Measurements from ENCODE around the gene SAMMSON. TPM values are rescaled to one million over a fixed set of nuclear protein-coding genes. Genes with fewer than 3 reads are reported as not detected.

Gene SAMMSON
- total RNA-seq, 1 donor from 2014 or later, result not detected

GRCh38 chr3:70010346-70010745 lies 10.8 kb downstream of the SAMMSON start:
- intact Hi-C loops (cut with micrococcal nuclease), result no loop called here

GRCh38 chr3:70011582-70011981 lies 12.0 kb downstream of the SAMMSON start:
- intact Hi-C loops (cut with micrococcal nuclease), result no loop called here

- intact Hi-C loops (cut with micrococcal nuclease), result no loop called here
These were observed 21.6 kb downstream of the SAMMSON start for GRCh38 chr3:70020906-70021660.

- intact Hi-C loops (cut with micrococcal nuclease), result no loop called here
These were observed 28.8 kb downstream of the SAMMSON start for GRCh38 chr3:70028361-70028760.

- intact Hi-C loops (cut with micrococcal nuclease), result no loop called here
These were observed 39.2 kb downstream of the SAMMSON start for GRCh38 chr3:70038693-70039092.

GRCh38 chr3:70040386-70040785 lies 40.9 kb downstream of the SAMMSON start:
- intact Hi-C loops (cut with micrococcal nuclease), result no loop called here

- intact Hi-C loops (cut with micrococcal nuclease), result no loop called here
These were observed 43.1 kb downstream of the SAMMSON start for GRCh38 chr3:70042641-70043040.

GRCh38 chr3:70049761-70050160 lies 50.2 kb downstream of the SAMMSON start:
- intact Hi-C loops (cut with micrococcal nuclease), result no loop called here

- intact Hi-C loops (cut with micrococcal nuclease), result no loop called here
These were observed 53.8 kb downstream of the SAMMSON start for GRCh38 chr3:70053293-70053692.

GRCh38 chr3:70056081-70056480 lies 56.5 kb downstream of the SAMMSON start:
- intact Hi-C loops (cut with micrococcal nuclease), result no loop called here

GRCh38 chr3:70057426-70057825 lies 57.9 kb downstream of the SAMMSON start:
- intact Hi-C loops (cut with micrococcal nuclease), result no loop called here

GRCh38 chr3:70061096-70061495 lies 61.6 kb downstream of the SAMMSON start:
- intact Hi-C loops (cut with micrococcal nuclease), result no loop called here

GRCh38 chr3:70064194-70064779 lies 64.8 kb downstream of the SAMMSON start:
- intact Hi-C loops (cut with micrococcal nuclease), result loop anchor here (2.0 kb wide), 1 partner anchor 295 kb away; no protein-coding TSS in a partner anchor

GRCh38 chr3:70065696-70066253 lies 66.2 kb downstream of the SAMMSON start:
- intact Hi-C loops (cut with micrococcal nuclease), result loop anchor here (2.0 kb wide), 1 partner anchor 293 kb away; no protein-coding TSS in a partner anchor

GRCh38 chr3:70067860-70068521 lies 68.5 kb downstream of the SAMMSON start:
- intact Hi-C loops (cut with micrococcal nuclease), result no loop called here

- intact Hi-C loops (cut with micrococcal nuclease), result no loop called here
These were observed 70.0 kb downstream of the SAMMSON start for GRCh38 chr3:70069557-70069956.

- intact Hi-C loops (cut with micrococcal nuclease), result no loop called here
These were observed 71.6 kb downstream of the SAMMSON start for GRCh38 chr3:70071138-70071537.

GRCh38 chr3:70072180-70072579 lies 72.6 kb downstream of the SAMMSON start:
- intact Hi-C loops (cut with micrococcal nuclease), result no loop called here

GRCh38 chr3:70072754-70073153 lies 73.2 kb downstream of the SAMMSON start:
- intact Hi-C loops (cut with micrococcal nuclease), result no loop called here

- intact Hi-C loops (cut with micrococcal nuclease), result no loop called here
These were observed 75.6 kb downstream of the SAMMSON start for GRCh38 chr3:70075101-70075500.

- intact Hi-C loops (cut with micrococcal nuclease), result no loop called here
These were observed 76.9 kb downstream of the SAMMSON start for GRCh38 chr3:70076396-70076795.

GRCh38 chr3:70078778-70079177 lies 79.2 kb downstream of the SAMMSON start:
- intact Hi-C loops (cut with micrococcal nuclease), result no loop called here

All from T-helper 2 cell treated with Interferon-gamma antibody and Interleukin-4, amounts not matched to agents 100 ng/mL and 5 ng/mL, for 36 hours (primary cell).